Right lobe of liver (tissue), 6 donors: Measurements from ENCODE around the gene PSMD2. TPM values are rescaled to one million over a fixed set of nuclear protein-coding genes. Genes with fewer than 3 reads are reported as not detected.

ENCODE experiments used
- ATAC-seq, 4 donors: fragments of 200-7000 bp; cut with Tn5 transposase; one replicate each; pipeline ENCODE4 v1.9.1; 2020; ENCODE audit warnings: mild to moderate bottlenecking in 4 of 4, moderate library complexity in 4 of 4
- DNase-seq, 3 donors: peaks; one replicate each; pipeline ENCODE4 v3.0.0-alpha.2; 2020
- H3K27ac ChIP-seq, 3 donors: fragments of 200-600 bp; one replicate each; pipeline ENCODE4 v1.8.0; 2022
- H3K27me3 ChIP-seq, 2 donors: fragments of 200-600 bp; one replicate each; pipeline ENCODE4 v1.8.0; 2022
- H3K36me3 ChIP-seq, 4 donors: fragments of 200-600 bp; sonication (generic) in 1 of 4; one replicate each; pipeline versions ENCODE4 v1.5.1 to v1.8.0; 2017 to 2022; ENCODE audit warnings: control low read depth in 1 of 4
- H3K4me1 ChIP-seq, 4 donors: fragments of 200-600 bp; sonication (generic) in 1 of 4; one replicate each; pipeline versions ENCODE4 v1.5.1 to v1.8.0; 2017 to 2022; ENCODE audit warnings: control low read depth in 1 of 4
- H3K4me3 ChIP-seq, 3 donors: fragments of 200-600 bp; one replicate each; pipeline ENCODE4 v1.8.0; 2022
- H3K9me3 ChIP-seq, 4 donors: fragments of 200-600 bp; sonication (generic) in 1 of 4; one replicate each; pipeline versions ENCODE4 v1.5.1 to v1.8.0; 2017 to 2022; ENCODE audit warnings: control low read depth in 1 of 4
- POLR2A ChIP-seq: fragments of 450-650 bp; IDR thresholded peaks from one replicate; pipeline ENCODE4 v1.6.1; 2017; ENCODE audit warnings: antibody characterized with exemption, mild to moderate bottlenecking
- WGBS: methylation state at CpG from one replicate; pipeline ENCODE4 v1.1.6; 2018; ENCODE audit warnings: low coverage, low lambda C conversion rate; ENCODE audit not compliant: insufficient coverage; ENCODE audit errors: missing lambda C conversion rate; 5-methylcytosine and 5-hydroxymethylcytosine counted together
- intact Hi-C, 2 donors: fragments of 100-400 bp; cut with DNase I; formaldehyde crosslinking; loops; one replicate each; pipeline versions ENCODE4 v1.11.2 to v1.14.1; 2022
- total RNA-seq, 6 experiments: library from RNA; depleted of rRNA in 2 of 6; stranded (reverse); fragments of >200 nt in 2 of 6; fragmentation: NEBNext Ultra II Directional in 3 of 6; extraction: Animal tissue kit (Norgen Biotek cat#: 25700) in 3 of 6; gene quantifications; one replicate each; pipeline versions ENCODE4 v1.1.0 to v1.2.4, GENCODE V29; 2016 to 2023
- TF ChIP-seq, protein P1 (sequence below), 4 donors: fragments of 200-600 bp in 3 of 4; fragments of 450-650 bp in 1 of 4; IDR thresholded peaks; one replicate each; pipeline versions ENCODE4 v1.5.1 to v1.8.0; 2016 to 2022; ENCODE audit warnings: antibody characterized with exemption in 4 of 4, mild to moderate bottlenecking in 2 of 4
- donor health status: DM: no; HTN: yes; CAD: no.
- donor health status: DM: no; HTN: no; CAD: no.
- donor health status: DM: no; HTN: no; CAD: no.
- donor health status: DM: no; HTN: yes; CAD: no.
- donor health status: DM: no; HTN: yes; CAD: no.

PSMD2 gene
- total RNA-seq, 6 experiments from 2014 or later, result 85.5 to 153 (median 103) TPM

GRCh38 chr3:184352897-184353545 lies 54.0 kb downstream of the PSMD2 start:
- ATAC-seq (peak in 1 of 4 donors; percentile 8), DNase-seq (peak in 1 of 3 donors; percentile 49)
- Histone ChIP-seq H3K4me3 (no peak overlapping the region), H3K27me3 (no peaks in the 10 kb centered on the region), H3K36me3 (no peaks in the 10 kb centered on the region), H3K4me1 (peaks cover 0 to 17% (median 7%) of the 10 kb centered on the region in 4 donors), H3K27ac (no peak overlapping the region), H3K9me3 (no peaks in the 10 kb centered on the region)
- TF ChIP-seq POLR2A, result no peak
- TF ChIP-seq, protein P1, sequence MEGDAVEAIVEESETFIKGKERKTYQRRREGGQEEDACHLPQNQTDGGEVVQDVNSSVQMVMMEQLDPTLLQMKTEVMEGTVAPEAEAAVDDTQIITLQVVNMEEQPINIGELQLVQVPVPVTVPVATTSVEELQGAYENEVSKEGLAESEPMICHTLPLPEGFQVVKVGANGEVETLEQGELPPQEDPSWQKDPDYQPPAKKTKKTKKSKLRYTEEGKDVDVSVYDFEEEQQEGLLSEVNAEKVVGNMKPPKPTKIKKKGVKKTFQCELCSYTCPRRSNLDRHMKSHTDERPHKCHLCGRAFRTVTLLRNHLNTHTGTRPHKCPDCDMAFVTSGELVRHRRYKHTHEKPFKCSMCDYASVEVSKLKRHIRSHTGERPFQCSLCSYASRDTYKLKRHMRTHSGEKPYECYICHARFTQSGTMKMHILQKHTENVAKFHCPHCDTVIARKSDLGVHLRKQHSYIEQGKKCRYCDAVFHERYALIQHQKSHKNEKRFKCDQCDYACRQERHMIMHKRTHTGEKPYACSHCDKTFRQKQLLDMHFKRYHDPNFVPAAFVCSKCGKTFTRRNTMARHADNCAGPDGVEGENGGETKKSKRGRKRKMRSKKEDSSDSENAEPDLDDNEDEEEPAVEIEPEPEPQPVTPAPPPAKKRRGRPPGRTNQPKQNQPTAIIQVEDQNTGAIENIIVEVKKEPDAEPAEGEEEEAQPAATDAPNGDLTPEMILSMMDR (IDR thresholded peaks at IDR 0.05), result no peak
- intact Hi-C loops, result no loop called here
- whole genome bisulfite sequencing, result no CpG with 5 or more reads among the region's 11 CpGs

DNA sequence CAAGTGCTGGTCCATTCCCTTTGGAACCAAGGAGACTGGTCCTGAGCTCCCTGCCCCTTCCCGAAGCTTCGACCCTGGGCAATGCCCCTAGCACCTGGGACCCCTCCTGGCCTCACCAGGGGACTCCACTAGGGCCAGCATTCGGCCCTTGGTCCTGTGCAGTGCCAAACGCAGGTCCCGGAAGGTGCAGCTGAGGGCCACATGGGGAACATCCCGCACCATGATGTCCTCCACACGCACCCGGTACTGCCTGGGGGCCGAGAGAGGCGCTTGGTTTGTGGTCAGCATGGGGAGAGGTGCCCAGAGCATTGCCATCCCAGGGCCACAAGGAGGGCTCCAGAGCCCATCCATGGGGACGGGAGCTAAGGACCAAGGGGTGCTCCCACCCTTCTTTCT lies 54.5 kb downstream of the PSMD2 start:
- Histone ChIP-seq H3K27ac (no peak overlapping the region), H3K4me1 (peaks cover 0 to 17% (median 7%) of the 10 kb centered on the region in 4 donors), H3K4me3 (no peak overlapping the region), H3K36me3 (no peaks in the 10 kb centered on the region), H3K9me3 (no peaks in the 10 kb centered on the region), H3K27me3 (no peaks in the 10 kb centered on the region)
- DNase-seq (peak in 1 of 3 donors; percentile 35), ATAC-seq (no peak)
- intact Hi-C loops, result no loop called here
- TF ChIP-seq, protein P1 (IDR thresholded peaks at IDR 0.05), result no peak
- no peak for TF ChIP-seq POLR2A
- WGBS, result 83% methylated on average over 2 of the region's 11 CpGs

- H3K27ac ChIP-seq, result no peak overlapping the region
- intact Hi-C loops, result no loop called here
- no peaks in the 10 kb centered on the region for H3K9me3 ChIP-seq
- peaks cover 0 to 17% (median 7%) of the 10 kb centered on the region in 4 donors for H3K4me1 ChIP-seq
- H3K36me3 ChIP-seq, result no peaks in the 10 kb centered on the region
- WGBS, result 49% methylated on average over 9 of the region's 18 CpGs
- H3K4me3 ChIP-seq, result no peak overlapping the region
- no peaks in the 10 kb centered on the region for H3K27me3 ChIP-seq
- peak; percentile 46 to 61 (median 58) for DNase-seq
- TF ChIP-seq, protein P1 (IDR thresholded peaks at IDR 0.05), result peak; percentile 55 to 69 (median 64)
- no peak for TF ChIP-seq POLR2A
- peak; percentile 33 to 67 (median 41) for ATAC-seq
Observed at GRCh38 chr3:184354121-184354728, 55.2 kb downstream of the PSMD2 start.

GRCh38 chr3:184354754-184355153 lies 55.7 kb downstream of the PSMD2 start:
- Histone ChIP-seq H3K27me3 (no peaks in the 10 kb centered on the region), H3K9me3 (no peaks in the 10 kb centered on the region), H3K27ac (no peak overlapping the region), H3K4me1 (peaks cover 0 to 17% (median 7%) of the 10 kb centered on the region in 4 donors), H3K4me3 (no peak overlapping the region), H3K36me3 (no peaks in the 10 kb centered on the region)
- intact Hi-C loops, result no loop called here
- ATAC-seq, result no peak
- no peak for DNase-seq
- 0% methylated on average over 1 of the region's 8 CpGs for WGBS
- TF ChIP-seq, protein P1 (IDR thresholded peaks at IDR 0.05), result no peak
- TF ChIP-seq POLR2A, result no peak
